ENCODE results near the gene PITRM1. TPM values are rescaled to one million over a fixed set of nuclear protein-coding genes. Genes with fewer than 3 reads are reported as not detected.

Gene PITRM1
- total and polyA plus RNA-seq, 2 donors (not counting 3 experiments of a cell fraction or from before 2014, with no cell fraction given) = 83.2 to 145 TPM

GRCh38 chr10:3091921-3092320 lies 80.7 kb downstream of the PITRM1 start:
- intact Hi-C loops (cut with micrococcal nuclease) (loop anchor here (1.0 to 10.0 kb wide), 2 partner anchors 21 to 1683 kb away; no protein-coding TSS in a partner anchor), dilution Hi-C loops (cut with MboI; ENCODE audit: extremely low pct_ligation_motif_present, low sequenced_read_pairs) (no loop called here)
- no peak for TF ChIP-seq MYC (IDR thresholded peaks at IDR 0.05; ENCODE audit: low read depth, low read length)
- no peak for TF ChIP-seq FOS (IDR thresholded peaks at IDR 0.05; ENCODE audit: borderline replicate concordance, insufficient read depth, low read length)
- TF ChIP-seq JUN (IDR thresholded peaks at IDR 0.05; ENCODE audit: borderline replicate concordance, insufficient read depth, insufficient read length, low read depth) = no peak
- TF ChIP-seq MAX (IDR thresholded peaks at IDR 0.05; ENCODE audit: insufficient read depth, insufficient read length) = no peak
- no peak for TF ChIP-seq POLR2A (IDR thresholded peaks at IDR 0.05; ENCODE audit: low read depth, low read length)
- TF ChIP-seq EZH2 (IDR thresholded peaks at IDR 0.05; ENCODE audit: borderline replicate concordance, low read depth, low read length, severe bottlenecking) = no peak
- TF ChIP-seq GATA2 (IDR thresholded peaks at IDR 0.05; ENCODE audit: insufficient read depth, insufficient read length, low read depth, low read length) = no peak
- TF ChIP-seq, protein P1, sequence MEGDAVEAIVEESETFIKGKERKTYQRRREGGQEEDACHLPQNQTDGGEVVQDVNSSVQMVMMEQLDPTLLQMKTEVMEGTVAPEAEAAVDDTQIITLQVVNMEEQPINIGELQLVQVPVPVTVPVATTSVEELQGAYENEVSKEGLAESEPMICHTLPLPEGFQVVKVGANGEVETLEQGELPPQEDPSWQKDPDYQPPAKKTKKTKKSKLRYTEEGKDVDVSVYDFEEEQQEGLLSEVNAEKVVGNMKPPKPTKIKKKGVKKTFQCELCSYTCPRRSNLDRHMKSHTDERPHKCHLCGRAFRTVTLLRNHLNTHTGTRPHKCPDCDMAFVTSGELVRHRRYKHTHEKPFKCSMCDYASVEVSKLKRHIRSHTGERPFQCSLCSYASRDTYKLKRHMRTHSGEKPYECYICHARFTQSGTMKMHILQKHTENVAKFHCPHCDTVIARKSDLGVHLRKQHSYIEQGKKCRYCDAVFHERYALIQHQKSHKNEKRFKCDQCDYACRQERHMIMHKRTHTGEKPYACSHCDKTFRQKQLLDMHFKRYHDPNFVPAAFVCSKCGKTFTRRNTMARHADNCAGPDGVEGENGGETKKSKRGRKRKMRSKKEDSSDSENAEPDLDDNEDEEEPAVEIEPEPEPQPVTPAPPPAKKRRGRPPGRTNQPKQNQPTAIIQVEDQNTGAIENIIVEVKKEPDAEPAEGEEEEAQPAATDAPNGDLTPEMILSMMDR (IDR thresholded peaks at IDR 0.05; ENCODE audit: extremely low read depth in 1 of 2, insufficient read depth in 1 of 2, low read depth in 1 of 2, low read length in 2 of 2) = no peak
- TF ChIP-seq POLR2AphosphoS5 (IDR thresholded peaks at IDR 0.05; ENCODE audit: insufficient read depth, low read depth, low read length) = no peak
- Histone ChIP-seq H3K79me2 (ENCODE audit: control insufficient read depth, insufficient read depth, low read length) (peaks cover 70% of the 10 kb centered on the region), H3K9me1 (replicated peaks; ENCODE audit: control insufficient read depth, extremely low read depth, insufficient read depth, low read length) (no peaks in the 10 kb centered on the region), H3K27ac (ENCODE audit: insufficient read depth, low read depth, low read length) (peak overlapping the region; percentile 97), H3K4me2 (ENCODE audit: insufficient read depth, low read length) (peak overlapping the region; percentile 75), H2AFZ (ENCODE audit: low read depth, low read length) (no peak overlapping the region), H3K27me3 (ENCODE audit: control insufficient read depth in 2 of 2, insufficient read depth in 2 of 2, low read length in 2 of 2) (no peaks in the 10 kb centered on the region), H4K20me1 (replicated peaks; ENCODE audit: control insufficient read depth, extremely low read depth, insufficient read depth, low read length) (no peaks in the 10 kb centered on the region), H3K36me3 (ENCODE audit: control insufficient read depth in 2 of 2, extremely low read depth in 1 of 2, insufficient read depth in 2 of 2, low read length in 2 of 2) (peaks cover 0 to 8% of the 10 kb centered on the region in 2 experiments), H3K9ac (replicated peaks; ENCODE audit: extremely low read depth, insufficient read depth, low read length) (peak overlapping the region; percentile 52), H3K4me1 (ENCODE audit: control insufficient read depth, extremely low read depth, insufficient read depth, low read length) (peaks cover 78% of the 10 kb centered on the region), H3K9me3 (replicated peaks; ENCODE audit: control insufficient read depth, insufficient read depth, low read length) (no peaks in the 10 kb centered on the region), H3K4me3 (replicated peaks in 1 of 3; ENCODE audit: insufficient read depth in 1 of 3, low read depth in 1 of 3, low read length in 3 of 3) (no peak overlapping the region)
- ChIA-PET POLR2A (no interaction called here), CTCF (interaction anchor here (1.0 to 2.0 kb wide), 3 partner anchors 9 to 20 kb away, joined by 3 to 14 read pairs (median 6); no protein-coding TSS in a partner anchor)
- BruUV-seq (replicated peaks) = no TSS peak
- DNase-seq (ENCODE audit: low read depth, low spot score) (no peak), FAIRE-seq (no peak)

Measured in endothelial cell of umbilical vein (primary cell).